OCI-LY7 (cell line): ENCODE measurements around the gene SYTL5.

ENCODE experiments used
- EZH2phosphoT487 ChIP-seq: fragments of 200-600 bp; sonication (generic); IDR thresholded peaks from 2 replicates; pipeline ENCODE4 v1.6.1; 2018; ENCODE audit warnings: low read depth, borderline replicate concordance, mild to moderate bottlenecking, mixed run types, antibody characterized with exemption, low read length, moderate library complexity, mixed read lengths
- TF ChIP-seq, protein P1 (sequence below): fragments of 200-600 bp; sonication (generic); conservative IDR thresholded peaks from 2 replicates; pipeline ENCODE4 v1.5.1; 2014; ENCODE audit warnings: mild to moderate bottlenecking, antibody characterized with exemption, low read length, moderate library complexity, mixed read lengths

DNA sequence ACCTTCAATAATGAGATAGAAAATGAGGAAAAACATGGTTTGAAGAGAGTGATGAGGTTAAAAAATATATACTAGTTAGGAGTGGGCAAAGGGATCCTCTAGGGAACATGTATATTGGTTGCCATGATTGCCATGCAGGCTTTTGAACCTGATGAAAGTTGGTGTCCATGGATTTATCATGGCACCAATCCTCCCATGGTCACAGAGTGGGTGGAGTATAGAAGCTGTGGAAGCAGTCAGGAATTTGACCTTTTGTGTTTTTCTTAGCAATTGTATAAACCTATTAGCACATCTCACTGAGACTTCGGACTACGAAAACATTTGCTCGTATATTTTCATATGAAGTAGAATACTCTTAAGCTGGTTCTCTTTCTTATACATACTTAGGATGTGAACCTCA lies 30.9 kb upstream of the SYTL5 start:
- TF ChIP-seq, protein P1, sequence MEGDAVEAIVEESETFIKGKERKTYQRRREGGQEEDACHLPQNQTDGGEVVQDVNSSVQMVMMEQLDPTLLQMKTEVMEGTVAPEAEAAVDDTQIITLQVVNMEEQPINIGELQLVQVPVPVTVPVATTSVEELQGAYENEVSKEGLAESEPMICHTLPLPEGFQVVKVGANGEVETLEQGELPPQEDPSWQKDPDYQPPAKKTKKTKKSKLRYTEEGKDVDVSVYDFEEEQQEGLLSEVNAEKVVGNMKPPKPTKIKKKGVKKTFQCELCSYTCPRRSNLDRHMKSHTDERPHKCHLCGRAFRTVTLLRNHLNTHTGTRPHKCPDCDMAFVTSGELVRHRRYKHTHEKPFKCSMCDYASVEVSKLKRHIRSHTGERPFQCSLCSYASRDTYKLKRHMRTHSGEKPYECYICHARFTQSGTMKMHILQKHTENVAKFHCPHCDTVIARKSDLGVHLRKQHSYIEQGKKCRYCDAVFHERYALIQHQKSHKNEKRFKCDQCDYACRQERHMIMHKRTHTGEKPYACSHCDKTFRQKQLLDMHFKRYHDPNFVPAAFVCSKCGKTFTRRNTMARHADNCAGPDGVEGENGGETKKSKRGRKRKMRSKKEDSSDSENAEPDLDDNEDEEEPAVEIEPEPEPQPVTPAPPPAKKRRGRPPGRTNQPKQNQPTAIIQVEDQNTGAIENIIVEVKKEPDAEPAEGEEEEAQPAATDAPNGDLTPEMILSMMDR, result no peak
- no peak for TF ChIP-seq EZH2phosphoT487
